VCaP (cell line): ENCODE data around the gene SPC25.
"Not testable (repeated sequence)": the region's sequence is repeated elsewhere in the genome, so short reads cannot be mapped to it uniquely, and the experiment has no call there.

ENCODE experiments used
- H3K27ac ChIP-seq: fragments of 450-650 bp; 2 replicates; pipeline ENCODE4 v1.5.1; 2017
- CTCF ChIP-seq: fragments of 450-650 bp; conservative IDR thresholded peaks from 2 replicates; pipeline ENCODE4 v1.5.1; 2017; ENCODE audit warnings: mild to moderate bottlenecking, moderate library complexity

The SPC25 gene

GRCh38 chr2:168890006-168890782 is at the start of gene SPC25:
SPC25 (minus strand) TSS chr2:168890430; CDS start chr2:168889519, 911 bp downstream.
- H3K27ac ChIP-seq: peak within 1 kb of the TSS; percentile 46; the same call in 1 of the 2 replicates
- no peak for TF ChIP-seq CTCF

- no peak for TF ChIP-seq CTCF
- H3K27ac ChIP-seq: no peak overlapping the region
Measured at GRCh38 chr2:168939918-168940317, 49.7 kb upstream of the SPC25 start.

- no peak overlapping the region for H3K27ac ChIP-seq
- TF ChIP-seq CTCF: no peak
Measured at GRCh38 chr2:168939061-168939460, 48.8 kb upstream of the SPC25 start.

- no peak overlapping the region for H3K27ac ChIP-seq
- TF ChIP-seq CTCF: no peak
Measured at GRCh38 chr2:168935810-168936581, 45.8 kb upstream of the SPC25 start.

- no peak for TF ChIP-seq CTCF
- H3K27ac ChIP-seq: no peak overlapping the region
Measured at GRCh38 chr2:168934826-168935225, 44.6 kb upstream of the SPC25 start.

GRCh38 chr2:168932174-168932573 is 41.9 kb upstream of the SPC25 start:
- not testable (repeated sequence) for H3K27ac ChIP-seq

GRCh38 chr2:168930242-168930641 is 40.0 kb upstream of the SPC25 start:
- no peak for TF ChIP-seq CTCF
- H3K27ac ChIP-seq: no peak overlapping the region

GRCh38 chr2:168929031-168929430 is 38.8 kb upstream of the SPC25 start:
- H3K27ac ChIP-seq: 0 out of 2 replicates have a peak overlapping the region, but pooled peaks have one; percentile 4
- TF ChIP-seq CTCF: no peak
